NCI-H128 (cell line): Measurements from ENCODE around the gene DNAH11.
"Not testable (repeated sequence)": the region's sequence is repeated elsewhere in the genome, so short reads cannot be mapped to it uniquely, and the experiment has no call there.

ENCODE experiments used
- DNase-seq: peaks from one replicate; lab custom pipeline; 2025; ENCODE audit not compliant: unreplicated experiment; lab: John Stamatoyannopoulos, UW

Gene DNAH11

GRCh38 chr7:21616091-21616490, 73.3 kb downstream of the DNAH11 start:
- no peak for DNase-seq

- DNase-seq, result no peak
Observed at GRCh38 chr7:21616796-21617436, 74.1 kb downstream of the DNAH11 start.

- no peak for DNase-seq
Observed at GRCh38 chr7:21617513-21617912, 74.7 kb downstream of the DNAH11 start.

GRCh38 chr7:21617916-21618390, 75.1 kb downstream of the DNAH11 start:
- no peak for DNase-seq

GRCh38 chr7:21618706-21619105, 75.9 kb downstream of the DNAH11 start:
- no peak for DNase-seq

- DNase-seq, result no peak
Observed at GRCh38 chr7:21620054-21620453, 77.2 kb downstream of the DNAH11 start.

- DNase-seq, result no peak
Observed at GRCh38 chr7:21624320-21624719, 81.5 kb downstream of the DNAH11 start.

GRCh38 chr7:21636694-21637093, 93.9 kb downstream of the DNAH11 start:
- DNase-seq, result no peak

GRCh38 chr7:21639206-21639868, 96.5 kb downstream of the DNAH11 start:
- DNase-seq, result no peak

GRCh38 chr7:21640105-21640504, 97.3 kb downstream of the DNAH11 start:
- no peak for DNase-seq

- DNase-seq, result no peak
Observed at GRCh38 chr7:21641546-21641945, 98.7 kb downstream of the DNAH11 start.

- no peak for DNase-seq
Observed at GRCh38 chr7:21642422-21642821, 99.6 kb downstream of the DNAH11 start.

GRCh38 chr7:21651697-21652096, 108.9 kb downstream of the DNAH11 start:
- DNase-seq, result no peak

- no peak for DNase-seq
Observed at GRCh38 chr7:21653623-21654022, 110.8 kb downstream of the DNAH11 start.

- DNase-seq, result no peak
Observed at GRCh38 chr7:21656081-21656480, 113.2 kb downstream of the DNAH11 start.

- no peak for DNase-seq
Observed at GRCh38 chr7:21656796-21657195, 114.0 kb downstream of the DNAH11 start.

GRCh38 chr7:21670496-21670895, 127.7 kb downstream of the DNAH11 start:
- no peak for DNase-seq

GRCh38 chr7:21671859-21672258, 129.0 kb downstream of the DNAH11 start:
- DNase-seq, result no peak

- no peak for DNase-seq
Observed at GRCh38 chr7:21675255-21675654, 132.4 kb downstream of the DNAH11 start.

GRCh38 chr7:21690705-21691104, 147.9 kb downstream of the DNAH11 start:
- no peak for DNase-seq

GRCh38 chr7:21691146-21691545, 148.3 kb downstream of the DNAH11 start:
- DNase-seq, result not testable (repeated sequence)

GRCh38 chr7:21700587-21700986, 157.7 kb downstream of the DNAH11 start:
- DNase-seq, result not testable (repeated sequence)

GRCh38 chr7:21702303-21702702, 159.5 kb downstream of the DNAH11 start:
- DNase-seq, result no peak
